HepG2 (cell line): ENCODE results near the gene NEFH. TPM values are rescaled to one million over a fixed set of nuclear protein-coding genes. Genes with fewer than 3 reads are reported as not detected.

Experiments
- ATAC-seq: fragments of 200-7000 bp; cut with Tn5 transposase; 3 replicates; pipeline ENCODE4 v1.9.1; 2020; ENCODE audit warnings: mild to moderate bottlenecking, moderate library complexity
- BruUV-seq: library from RNA; stranded (reverse); fragments of 400-500 nt; replicated peaks from 2 replicates; lab custom pipeline; 2021; lab: Mats Ljungman, UMichigan
- CTCF ChIA-PET: fragments of 300-600 bp; formaldehyde crosslinking; extraction: SDS; loops from one replicate; lab custom pipeline; 2021; ENCODE audit warnings: low total read pairs, inconsistent platforms, low intra/inter-chr PET ratio; lab: Yijun Ruan, JAX
- POLR2A ChIA-PET: fragments of 350-600 bp; sonication (Branson Sonifier 250); formaldehyde crosslinking; loops from one replicate; lab custom pipeline; 2020; ENCODE audit warnings: antibody characterized with exemption, inconsistent platforms; lab: Yijun Ruan, JAX
- DNase-seq: peaks from one replicate; pipeline ENCODE4 v3.0.0-alpha.2; 2015; ENCODE audit warnings: low spot score
- FAIRE-seq: peaks from 3 replicates; lab custom pipeline; 2011; peaks lifted over from hg19 to GRCh38; lab: Jason Lieb, UNC
- H2AFZ ChIP-seq: one replicate; pipeline ENCODE4 v1.6.1; 2011; ENCODE audit warnings: low read length, inconsistent platforms
- H3K27ac ChIP-seq: fragments of 300-600 bp; 3 replicates; pipeline ENCODE4 v1.8.0; 2011; ENCODE audit warnings: mixed run types, mild to moderate bottlenecking, mixed read lengths, low read length, inconsistent platforms; ENCODE audit not compliant: insufficient read depth; ENCODE audit errors: extremely low read length
- H3K27me3 ChIP-seq, 2 experiments: fragments of 200-600 bp in 1 of 2; 2 replicates in 1 of 2; 3 replicates in 1 of 2; pipeline versions ENCODE4 v1.6.0 to v1.8.0; 2011; ENCODE audit warnings: low read length in 2 of 2, mild to moderate bottlenecking in 2 of 2, moderate library complexity in 2 of 2, inconsistent platforms in 1 of 2; ENCODE audit not compliant: insufficient read depth in 2 of 2, control insufficient read depth in 1 of 2
- H3K36me3 ChIP-seq, 2 experiments: fragments of 200-600 bp in 1 of 2; replicated peaks in 1 of 2; 2 replicates in 1 of 2; 3 replicates in 1 of 2; pipeline versions ENCODE4 v1.5.1 to v1.8.0; 2011; ENCODE audit warnings: low read length in 2 of 2, inconsistent platforms in 1 of 2; ENCODE audit not compliant: insufficient read depth in 2 of 2, control insufficient read depth in 1 of 2
- H3K4me1 ChIP-seq: 2 replicates; pipeline ENCODE4 v1.5.1; 2012; ENCODE audit warnings: low read length, inconsistent platforms; ENCODE audit not compliant: insufficient read depth
- H3K4me2 ChIP-seq: 2 replicates; pipeline ENCODE4 v1.6.0; 2011; ENCODE audit warnings: low read depth, low read length, inconsistent platforms
- H3K4me3 ChIP-seq, 3 experiments: fragments of 200-600 bp in 1 of 3; sonication (generic), shearing (Covaris generic) in 1 of 3; replicated peaks in 1 of 3; 2 replicates each; pipeline ENCODE4 v1.5.1; 2011 to 2016; ENCODE audit warnings: low read length in 3 of 3, inconsistent platforms in 2 of 3, low read depth in 2 of 3, mild to moderate bottlenecking in 2 of 3, control low read depth in 1 of 3, mixed read lengths in 1 of 3; ENCODE audit not compliant: insufficient read depth in 1 of 3
- H3K79me2 ChIP-seq: one replicate; pipeline ENCODE4 v1.6.1; 2011; ENCODE audit warnings: low read length, inconsistent platforms; ENCODE audit not compliant: insufficient read depth
- H3K9ac ChIP-seq: 2 replicates; pipeline ENCODE4 v1.6.0; 2011; ENCODE audit warnings: mild to moderate bottlenecking, low read depth, low read length, inconsistent platforms; ENCODE audit not compliant: insufficient read depth
- H3K9me3 ChIP-seq: 2 replicates; pipeline ENCODE4 v1.5.1; 2012; ENCODE audit warnings: mild to moderate bottlenecking, low read length
- H4K20me1 ChIP-seq: 2 replicates; pipeline ENCODE4 v1.6.0; 2011; ENCODE audit warnings: inconsistent platforms, mild to moderate bottlenecking, low read length, moderate library complexity; ENCODE audit not compliant: insufficient read depth
- ATF5 ChIP-seq: sonication (generic); formaldehyde crosslinking; IDR thresholded peaks from 2 replicates; pipeline ENCODE4 v1.4.0; 2020; ENCODE audit warnings: mild to moderate bottlenecking, low read depth, missing genetic modification reagents
- CENPX ChIP-seq: sonication (generic); formaldehyde crosslinking; IDR thresholded peaks from 2 replicates; pipeline ENCODE4 v1.9.0; 2021; ENCODE audit warnings: mild to moderate bottlenecking, missing genetic modification reagents, moderate library complexity
- IKZF4 ChIP-seq: sonication (generic); formaldehyde crosslinking; IDR thresholded peaks from 2 replicates; pipeline ENCODE4 v1.5.1; 2020; ENCODE audit warnings: borderline replicate concordance, mild to moderate bottlenecking, low read depth, missing genetic modification reagents; ENCODE audit errors: not compliant biosample characterization
- ISL2 ChIP-seq: sonication (generic); formaldehyde crosslinking; IDR thresholded peaks from 2 replicates; pipeline ENCODE4 v1.5.0; 2020; ENCODE audit warnings: missing genetic modification reagents
- KLF13 ChIP-seq: sonication (generic); formaldehyde crosslinking; IDR thresholded peaks from 2 replicates; pipeline ENCODE4 v1.4.0; 2020; ENCODE audit warnings: mild to moderate bottlenecking, missing genetic modification reagents
- NR0B2 ChIP-seq: sonication (generic); formaldehyde crosslinking; IDR thresholded peaks from 2 replicates; pipeline ENCODE4 v1.4.0; 2020; ENCODE audit warnings: mild to moderate bottlenecking, missing genetic modification reagents
- POLR2AphosphoS2 ChIP-seq: IDR thresholded peaks from 2 replicates; pipeline ENCODE4 v1.6.1; 2011; ENCODE audit warnings: low read depth, low read length, improper control_type of control experiment
- PREB ChIP-seq: sonication (generic); formaldehyde crosslinking; IDR thresholded peaks from 2 replicates; pipeline ENCODE4 v1.4.0; 2020; ENCODE audit warnings: missing genetic modification reagents
- ZC3H13 ChIP-seq: sonication (generic); formaldehyde crosslinking; IDR thresholded peaks from 2 replicates; pipeline ENCODE4 v1.8.1; 2023; ENCODE audit warnings: mild to moderate bottlenecking, missing genetic modification reagents, moderate library complexity
- ZNF549 ChIP-seq: sonication (generic); formaldehyde crosslinking; IDR thresholded peaks from 2 replicates; pipeline ENCODE4 v1.5.0; 2020; ENCODE audit warnings: missing genetic modification reagents
- ZNF790 ChIP-seq: sonication (generic); formaldehyde crosslinking; IDR thresholded peaks from 2 replicates; pipeline ENCODE4 v1.8.0; 2022; ENCODE audit warnings: missing genetic modification reagents, mild to moderate bottlenecking, borderline replicate concordance
- ZSCAN9 ChIP-seq: IDR thresholded peaks from 2 replicates; pipeline ENCODE4 v1.6.1; 2016; ENCODE audit warnings: borderline replicate concordance
- WGBS: methylation state at CpG from one replicate; pipeline ENCODE4 v1.1.6; 2017; ENCODE audit warnings: low lambda C conversion rate; 5-methylcytosine and 5-hydroxymethylcytosine counted together
- in situ Hi-C: cut with HindIII; loops from 2 replicates; pipeline ENCODE4 v1.10.0; 2017; ENCODE audit warnings: low pct_unique_long_range_greater_than_20kb; ENCODE audit not compliant: extremely low pct_ligation_motif_present
- intact Hi-C: fragments of 100-400 bp; cut with micrococcal nuclease; formaldehyde crosslinking; loops from one replicate; pipeline ENCODE4 v1.10.0; 2022; ENCODE audit not compliant: unreplicated experiment
- polyA plus RNA-seq, 8 experiments: library from polyadenylated mRNA; depleted of rRNA in 3 of 8; stranded (reverse) in 7 of 8; unstranded in 1 of 8; fragments of >200 nt; fragmentation: Illumina TruSeq in 4 of 8; extraction: Trizol in 4 of 8; gene quantifications; 2 replicates each; pipeline versions ENCODE4 v1.2.1 to v1.2.3, GENCODE V29; 2011 to 2016; ENCODE audit warnings: low read depth in 4 of 8, missing spikeins in 1 of 8, mixed read lengths in 1 of 8; ENCODE audit not compliant: insufficient read depth in 1 of 8
- total RNA-seq, 5 experiments: library from RNA; depleted of rRNA; stranded (reverse); fragments of >200 nt; fragmentation: Illumina TruSeq; extraction: Trizol; gene quantifications; 2 replicates each; pipeline ENCODE4 v1.2.3, GENCODE V29; 2016; ENCODE audit warnings: low read depth in 1 of 5
- TF ChIP-seq, protein P1 (sequence below): sonication (generic); formaldehyde crosslinking; IDR thresholded peaks from 2 replicates; pipeline ENCODE4 v1.8.0; 2022; ENCODE audit warnings: mild to moderate bottlenecking, missing genetic modification reagents, borderline replicate concordance
- TF ChIP-seq, protein P2 (sequence below): IDR thresholded peaks from 2 replicates; pipeline ENCODE4 v1.6.1; 2016; ENCODE audit warnings: missing compliant biosample characterization, missing genetic modification reagents, borderline replicate concordance
- TF ChIP-seq, protein P3 (sequence below): sonication (generic); formaldehyde crosslinking; IDR thresholded peaks from 2 replicates; pipeline ENCODE4 v1.5.1; 2020; ENCODE audit warnings: mild to moderate bottlenecking, moderate library complexity, missing genetic modification reagents

The NEFH gene
- total and polyA plus RNA-seq, 2 of the 13 experiments (the other 11 are each of a cell fraction or from before 2014, with no cell fraction given): not detected

DNA sequence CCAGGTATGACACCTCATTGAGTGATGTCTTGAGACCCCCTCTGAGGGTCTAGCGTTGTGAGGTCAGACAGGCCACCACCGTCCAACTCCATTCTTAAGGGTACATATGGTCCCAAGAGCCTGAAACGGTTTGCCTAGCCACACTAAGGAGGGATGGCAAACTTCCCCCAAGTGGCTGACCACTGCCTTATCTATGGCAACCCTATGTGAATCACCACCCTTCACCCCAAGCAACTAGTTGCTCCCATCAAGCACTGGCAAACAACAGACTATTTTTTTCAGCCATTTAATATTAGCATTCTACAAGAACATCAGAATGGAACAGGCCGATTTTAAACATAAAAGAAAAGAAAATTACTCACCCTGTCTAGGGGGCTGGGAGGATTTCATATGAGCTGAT is 50.7 kb downstream of the NEFH start:
- H3K4me1 ChIP-seq: peaks cover 2% of the 10 kb centered on the region; the same call in 1 of the 2 replicates
- FAIRE-seq (no peak), DNase-seq (no peak), ATAC-seq (no peak)
- intact Hi-C loops: no loop called here
- no peak overlapping the region for H2AFZ ChIP-seq
- no peaks in the 10 kb centered on the region for H3K9me3 ChIP-seq
- in situ Hi-C loops: no loop called here
- no peak overlapping the region for H3K4me2 ChIP-seq
- no peak overlapping the region for H3K4me3 ChIP-seq
- TF ChIP-seq ZNF549 (CRISPR knock-in tag): no peak
- TF ChIP-seq, protein P1, sequence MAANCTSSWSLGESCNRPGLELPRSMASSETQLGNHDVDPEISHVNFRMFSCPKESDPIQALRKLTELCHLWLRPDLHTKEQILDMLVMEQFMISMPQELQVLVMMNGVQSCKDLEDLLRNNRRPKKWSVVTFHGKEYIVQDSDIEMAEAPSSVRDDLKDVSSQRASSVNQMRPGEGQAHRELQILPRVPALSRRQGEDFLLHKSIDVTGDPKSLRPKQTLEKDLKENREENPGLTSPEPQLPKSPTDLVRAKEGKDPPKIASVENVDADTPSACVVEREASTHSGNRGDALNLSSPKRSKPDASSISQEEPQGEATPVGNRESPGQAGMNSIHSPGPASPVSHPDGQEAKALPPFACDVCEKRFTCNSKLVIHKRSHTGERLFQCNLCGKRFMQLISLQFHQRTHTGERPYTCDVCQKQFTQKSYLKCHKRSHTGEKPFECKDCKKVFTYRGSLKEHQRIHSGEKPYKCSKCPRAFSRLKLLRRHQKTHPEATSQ (CRISPR knock-in tag): no peak
- no peak for TF ChIP-seq ZSCAN9 (CRISPR knock-in tag)
- TF ChIP-seq ATF5 (CRISPR knock-in tag): no peak
- TF ChIP-seq ZC3H13 (CRISPR knock-in tag): no peak
- TF ChIP-seq CENPX (CRISPR knock-in tag): no peak
- TF ChIP-seq ISL2: no peak
- no peak for TF ChIP-seq PREB
- TF ChIP-seq, protein P2, sequence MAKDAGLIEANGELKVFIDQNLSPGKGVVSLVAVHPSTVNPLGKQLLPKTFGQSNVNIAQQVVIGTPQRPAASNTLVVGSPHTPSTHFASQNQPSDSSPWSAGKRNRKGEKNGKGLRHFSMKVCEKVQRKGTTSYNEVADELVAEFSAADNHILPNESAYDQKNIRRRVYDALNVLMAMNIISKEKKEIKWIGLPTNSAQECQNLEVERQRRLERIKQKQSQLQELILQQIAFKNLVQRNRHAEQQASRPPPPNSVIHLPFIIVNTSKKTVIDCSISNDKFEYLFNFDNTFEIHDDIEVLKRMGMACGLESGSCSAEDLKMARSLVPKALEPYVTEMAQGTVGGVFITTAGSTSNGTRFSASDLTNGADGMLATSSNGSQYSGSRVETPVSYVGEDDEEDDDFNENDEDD (CRISPR knock-in tag): no peak
- no peak for TF ChIP-seq NR0B2 (CRISPR knock-in tag)
- TF ChIP-seq ZNF790 (CRISPR knock-in tag): no peak
- TF ChIP-seq, protein P3, sequence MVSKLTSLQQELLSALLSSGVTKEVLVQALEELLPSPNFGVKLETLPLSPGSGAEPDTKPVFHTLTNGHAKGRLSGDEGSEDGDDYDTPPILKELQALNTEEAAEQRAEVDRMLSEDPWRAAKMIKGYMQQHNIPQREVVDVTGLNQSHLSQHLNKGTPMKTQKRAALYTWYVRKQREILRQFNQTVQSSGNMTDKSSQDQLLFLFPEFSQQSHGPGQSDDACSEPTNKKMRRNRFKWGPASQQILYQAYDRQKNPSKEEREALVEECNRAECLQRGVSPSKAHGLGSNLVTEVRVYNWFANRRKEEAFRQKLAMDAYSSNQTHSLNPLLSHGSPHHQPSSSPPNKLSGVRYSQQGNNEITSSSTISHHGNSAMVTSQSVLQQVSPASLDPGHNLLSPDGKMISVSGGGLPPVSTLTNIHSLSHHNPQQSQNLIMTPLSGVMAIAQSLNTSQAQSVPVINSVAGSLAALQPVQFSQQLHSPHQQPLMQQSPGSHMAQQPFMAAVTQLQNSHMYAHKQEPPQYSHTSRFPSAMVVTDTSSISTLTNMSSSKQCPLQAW (CRISPR knock-in tag): no peak
- TF ChIP-seq KLF13: no peak
- no peak for TF ChIP-seq IKZF4 (CRISPR knock-in tag)
- TF ChIP-seq POLR2AphosphoS2: no peak
- POLR2A ChIA-PET: no interaction called here
- H4K20me1 ChIP-seq: no peaks in the 10 kb centered on the region
- no peaks in the 10 kb centered on the region for H3K79me2 ChIP-seq
- WGBS: 92% methylated on average over 2 of the region's 4 CpGs
- no peaks in the 10 kb centered on the region for H3K27me3 ChIP-seq
- no TSS peak for BruUV-seq
- no peak overlapping the region for H3K27ac ChIP-seq
- CTCF ChIA-PET: no interaction called here
- no peak overlapping the region for H3K9ac ChIP-seq
- peaks cover 21 to 86% of the 10 kb centered on the region in 2 experiments for H3K36me3 ChIP-seq
